C4-2B (cell line): ENCODE data around the gene AJUBA.

Source experiments
- H3K27ac ChIP-seq: fragments of 450-650 bp; 2 replicates; pipeline ENCODE4 v1.5.1; 2017
- CTCF ChIP-seq: fragments of 450-650 bp; conservative IDR thresholded peaks from 2 replicates; pipeline ENCODE4 v1.5.1; 2017; ENCODE audit warnings: mild to moderate bottlenecking
- ZFX ChIP-seq: fragments of 450-650 bp; IDR thresholded peaks from 2 replicates; pipeline ENCODE4 v1.6.1; 2017

Gene AJUBA

GRCh38 chr14:22984959-22985658, 2.8 kb upstream of the AJUBA start:
- TF ChIP-seq CTCF, result no peak
- no peak for TF ChIP-seq ZFX
- no peak overlapping the region for H3K27ac ChIP-seq

GRCh38 chr14:22981876-22982476, 375 bp downstream of the AJUBA start:
- peak overlapping the region; percentile 82 for H3K27ac ChIP-seq
- TF ChIP-seq CTCF (no peak), ZFX (no peak)

GRCh38 chr14:22981090-22981875, 1.1 kb downstream of the AJUBA start:
- H3K27ac ChIP-seq, result peak overlapping the region; percentile 82; the same call in 1 of the 2 replicates
- no peak for TF ChIP-seq CTCF

GRCh38 chr14:22980672-22981089, 1.7 kb downstream of the AJUBA start:
- TF ChIP-seq CTCF (no peak), ZFX (no peak)
- no peak overlapping the region for H3K27ac ChIP-seq

GRCh38 chr14:22979748-22980392, 2.5 kb downstream of the AJUBA start:
- no peak overlapping the region for H3K27ac ChIP-seq
- TF ChIP-seq ZFX (no peak), CTCF (no peak)

- no peak for TF ChIP-seq ZFX
- TF ChIP-seq CTCF, result no peak
- H3K27ac ChIP-seq, result no peak overlapping the region
Measured at GRCh38 chr14:22978981-22979671, 3.2 kb downstream of the AJUBA start.
